Articular chondrocyte of knee joint (primary cell): ENCODE data around the gene GBX2. TPM values are rescaled to one million over a fixed set of nuclear protein-coding genes. Genes with fewer than 3 reads are reported as not detected.

Experiments used
- small RNA-seq: library from RNA; depleted of rRNA; stranded (forward); fragments of <200 nt; gene quantifications from one replicate; pipeline ENCODE3, GENCODE V24; 2012
- total RNA-seq: library from RNA; depleted of rRNA; stranded (reverse); fragments of >200 nt; gene quantifications from 2 replicates; pipeline ENCODE4 v1.2.3, GENCODE V29; 2012

GBX2 gene
- total RNA-seq: not detected in 2 replicates

DNA sequence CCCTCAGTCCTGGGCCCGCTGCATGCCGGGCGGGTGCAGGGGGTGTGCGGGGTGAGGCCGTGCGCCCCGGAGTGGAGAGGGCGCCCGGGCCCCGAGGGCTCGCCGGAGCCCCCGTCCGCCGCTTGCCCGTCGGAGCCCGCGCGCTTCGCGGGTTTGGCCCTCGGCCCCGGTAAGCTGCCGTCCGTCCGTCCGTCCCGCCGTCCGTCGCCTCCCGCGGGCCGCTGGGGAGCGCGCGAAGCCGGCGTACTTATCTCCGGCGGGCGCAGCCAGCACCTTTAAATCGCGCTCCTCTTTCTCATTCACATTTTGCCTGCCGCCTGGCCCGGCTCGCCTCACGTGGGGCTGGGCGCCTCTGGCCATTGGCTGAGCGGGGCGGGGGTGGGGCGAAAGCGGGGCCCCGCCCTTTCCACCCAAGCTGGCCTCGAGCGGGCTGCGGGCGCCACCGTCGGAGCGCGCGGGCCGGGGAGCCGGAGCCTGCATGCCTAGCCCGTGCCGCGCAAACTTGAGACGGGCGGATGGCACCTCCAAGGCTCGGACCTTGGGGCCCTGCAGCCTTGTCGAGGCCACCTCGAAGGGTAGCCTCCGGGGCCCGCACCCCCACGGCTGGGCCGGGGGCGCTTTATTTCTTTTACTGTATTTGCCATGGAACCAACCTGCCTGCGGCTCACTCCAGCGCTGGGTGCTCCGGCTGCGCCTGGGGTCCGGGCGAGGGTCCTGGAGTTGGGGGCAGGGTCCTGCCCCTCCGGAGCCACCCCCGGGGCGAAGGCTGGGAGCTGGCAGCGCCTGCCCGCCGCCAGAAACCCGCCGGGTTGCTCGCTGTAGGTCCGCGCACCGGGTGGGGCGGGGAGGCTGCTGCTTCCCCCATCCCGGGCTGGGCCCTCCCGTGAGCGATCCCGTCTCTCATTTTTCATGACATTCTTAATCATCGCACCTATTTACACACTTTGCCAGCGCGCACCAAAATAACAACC lies at the start of gene GBX2:
Gene GBX2, minus strand, starts transcription at position 277 of the 971 bp plus-strand sequence. CDS start 415 bp downstream, outside the sequence.

Small RNAs within 50 kb of the gene (small RNA-seq; reads per million reads assigned to genes)
- gene RF00019: not detected
- not detected for gene RNU1-31P

Other genes with a start within 250 kb of the GBX2 start
- not detected in 2 replicates for gene ASB18, start 96.0 kb upstream of the GBX2 start, total RNA-seq